ENCODE data around the gene BARX2.

Gene BARX2

DNA sequence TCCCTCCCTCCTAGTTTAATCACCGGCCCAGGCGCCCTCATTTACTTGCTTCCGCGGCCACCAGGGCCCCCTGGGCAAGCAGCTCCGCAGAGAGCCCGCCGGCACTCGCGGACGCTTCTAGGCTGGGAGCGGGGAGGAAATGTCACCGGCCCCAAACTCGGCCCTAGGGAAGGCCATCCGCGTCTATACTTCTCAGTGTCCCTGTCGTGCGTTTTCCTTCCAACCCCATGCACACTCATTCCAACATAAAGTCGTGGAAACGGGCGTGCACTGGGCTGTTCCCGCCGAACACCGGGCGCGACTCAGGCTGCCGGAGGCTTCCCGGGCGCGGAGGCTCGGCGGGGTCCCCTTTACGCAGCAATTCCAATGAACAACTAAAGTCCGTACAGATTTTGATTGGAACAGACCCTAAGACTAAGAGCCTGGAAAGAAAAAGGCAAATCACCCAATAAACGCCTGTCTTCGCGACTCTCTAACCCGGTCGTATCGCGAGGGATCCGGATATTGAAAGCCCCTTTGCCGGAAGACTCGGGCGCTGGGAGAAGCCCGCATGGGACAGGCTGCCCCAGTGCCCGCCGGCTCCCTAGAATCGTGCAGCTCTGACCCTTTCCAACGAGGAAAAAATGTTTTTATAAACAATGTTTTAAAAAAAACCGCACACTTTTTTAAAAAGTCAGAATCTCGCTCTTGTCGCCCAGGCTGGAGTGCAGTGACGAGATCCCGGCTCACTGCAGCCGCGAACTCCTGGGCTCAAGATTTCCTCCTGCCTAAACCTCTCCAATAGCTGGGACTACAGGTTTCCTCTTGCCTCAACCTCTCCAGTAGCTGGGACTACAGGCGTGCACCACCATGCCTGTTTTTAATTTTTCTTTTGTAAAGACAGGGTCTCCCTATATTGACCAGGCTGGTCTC lies 1.3 kb upstream of the BARX2 start:
- DNase-seq: no peak

DNA sequence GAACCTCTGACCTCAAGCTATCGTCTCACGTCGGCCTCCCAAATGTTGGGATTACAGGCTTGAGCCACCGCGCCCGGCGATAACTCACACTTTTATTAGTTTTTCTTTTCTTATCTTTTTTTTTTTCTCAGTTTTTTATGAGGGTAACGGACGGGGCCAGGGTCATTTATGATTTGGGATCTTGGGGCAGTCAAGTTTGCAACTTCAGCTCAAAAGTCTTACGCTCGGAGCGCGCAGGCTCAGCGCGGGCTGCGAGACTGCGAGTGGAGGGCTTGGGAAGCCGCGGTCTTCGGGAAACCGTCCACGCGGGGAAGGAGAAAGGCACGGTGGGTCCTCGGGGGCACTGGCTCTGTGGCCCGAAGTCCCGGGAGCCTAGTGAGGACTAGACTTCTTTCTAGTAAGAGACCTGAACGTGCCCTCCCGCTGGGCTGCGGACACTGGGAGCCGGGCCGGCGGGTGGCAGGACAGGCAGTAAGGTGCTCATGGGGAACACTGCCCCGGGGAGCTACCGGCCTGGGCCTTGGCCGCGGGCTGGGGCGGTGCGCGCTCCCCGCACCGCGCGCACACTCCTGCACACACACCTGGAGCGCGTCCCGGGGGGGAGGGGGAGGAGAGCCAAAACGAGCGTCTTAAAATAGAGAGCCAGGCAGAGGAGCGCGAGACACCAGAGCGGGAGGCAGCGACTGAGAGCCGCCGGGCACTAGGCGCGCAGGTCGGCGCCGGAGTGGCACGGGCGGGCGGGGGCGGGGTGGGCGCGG lies 476 bp upstream of the BARX2 start:
- DNase-seq: no peak

DNA sequence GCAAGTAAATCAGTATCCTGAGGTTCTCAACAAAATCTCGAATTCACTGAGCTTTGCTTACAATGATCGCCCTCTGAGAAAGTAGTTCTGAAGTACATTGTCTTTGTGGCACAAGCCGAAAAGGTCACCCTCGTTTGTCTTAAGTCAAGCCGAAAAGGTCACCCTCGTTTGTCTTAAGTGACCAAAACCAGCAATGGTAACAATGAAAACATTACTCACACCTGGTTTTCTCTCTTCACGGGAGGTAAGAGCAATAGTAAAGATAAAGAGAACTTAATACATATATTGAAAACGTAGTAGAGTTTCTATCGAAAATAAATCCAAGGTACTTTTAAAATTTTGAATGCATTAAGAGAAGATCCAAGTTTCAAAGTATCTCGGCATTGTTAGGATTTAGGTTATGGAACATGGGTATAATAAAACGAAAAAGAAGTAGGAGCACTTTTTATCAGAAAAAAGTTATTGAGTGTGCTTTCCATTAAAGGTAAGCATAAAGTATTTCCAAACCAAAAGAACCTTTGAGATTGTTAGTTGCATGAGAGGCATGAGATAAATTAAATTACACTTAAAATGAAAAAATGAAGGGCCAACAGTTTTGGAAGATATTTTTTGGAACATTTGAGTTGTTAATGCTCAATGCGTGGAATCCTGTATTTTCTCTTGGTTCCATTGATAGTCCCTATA lies 1.2 kb downstream of the BARX2 start:
- no peak for DNase-seq

DNA sequence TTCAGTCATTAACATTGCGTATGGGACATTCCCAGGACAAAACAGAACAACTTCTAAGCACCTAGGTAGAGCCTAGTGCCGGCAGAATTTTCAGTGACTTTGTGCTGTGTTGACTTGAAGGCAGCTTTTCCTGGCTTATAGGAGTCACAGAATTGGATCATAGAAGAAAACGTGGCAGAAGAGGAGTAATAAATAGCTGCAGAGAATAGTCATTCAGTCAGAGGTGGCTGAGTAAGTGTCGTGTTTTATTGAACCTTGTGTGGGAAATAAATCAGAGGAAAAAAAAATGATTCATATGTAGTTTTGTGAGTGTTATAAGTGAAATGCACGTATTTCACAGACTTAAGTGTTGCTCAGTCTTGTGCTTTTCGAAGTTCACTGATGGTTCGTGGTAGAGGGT lies 2.1 kb downstream of the BARX2 start:
- DNase-seq: no peak

DNA sequence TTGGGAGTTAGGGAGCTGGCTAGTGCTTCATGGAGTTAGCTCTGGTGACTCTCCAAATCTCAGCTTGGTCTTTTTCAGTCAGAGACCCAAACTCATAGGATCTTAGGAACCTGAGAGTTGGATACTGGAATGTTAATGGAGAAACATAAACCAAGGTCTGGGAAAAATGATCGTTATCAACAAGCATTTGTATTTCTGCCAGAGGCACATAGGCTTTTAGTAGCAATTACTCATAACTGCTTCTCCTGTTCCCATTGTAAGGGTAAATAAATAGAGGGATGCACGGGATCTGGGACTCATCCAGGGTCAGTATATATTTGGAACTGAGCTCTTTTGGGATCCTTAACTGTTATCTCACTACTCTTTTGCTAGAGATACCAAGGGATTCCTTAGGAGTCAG lies 4.8 kb downstream of the BARX2 start:
- DNase-seq: no peak

DNA sequence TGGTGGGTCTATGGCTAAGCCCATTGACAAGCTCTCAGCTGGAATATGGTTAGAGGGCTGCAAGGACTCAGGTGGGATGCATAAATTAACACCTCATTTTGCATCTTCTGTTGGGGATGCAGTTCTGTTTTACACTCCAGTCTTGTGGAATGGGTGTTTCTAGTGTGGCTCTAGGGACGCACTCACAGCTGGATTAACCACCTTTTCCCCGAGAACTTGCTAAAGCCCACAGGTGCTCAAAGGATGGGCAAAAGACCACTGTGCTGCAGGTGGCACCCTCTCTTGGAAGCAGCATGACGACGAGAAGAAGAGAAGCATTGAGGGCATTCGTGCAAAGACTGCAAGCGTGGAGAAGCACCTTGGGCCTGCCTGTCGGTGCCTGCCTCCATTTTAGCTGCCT lies 6.9 kb downstream of the BARX2 start:
- no peak for DNase-seq

DNA sequence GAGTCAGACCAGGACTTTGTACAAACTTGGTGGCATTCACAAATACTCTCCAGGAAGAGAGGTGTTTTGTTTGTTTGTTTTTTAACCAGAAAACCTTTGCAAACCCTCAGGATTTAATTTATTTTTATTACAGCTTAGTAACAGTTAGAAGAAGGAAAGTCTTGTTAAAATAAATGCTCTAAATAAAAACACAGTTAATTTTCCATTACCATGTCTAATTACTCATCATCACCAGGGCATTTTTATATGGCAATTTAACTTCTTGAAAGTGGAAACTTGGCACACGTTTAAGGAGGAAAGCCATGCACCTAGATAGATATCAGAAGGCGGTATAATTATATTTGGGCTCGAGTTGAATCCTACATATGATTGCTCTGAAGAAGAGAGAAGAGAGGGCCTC lies 7.4 kb downstream of the BARX2 start:
- DNase-seq: no peak

DNA sequence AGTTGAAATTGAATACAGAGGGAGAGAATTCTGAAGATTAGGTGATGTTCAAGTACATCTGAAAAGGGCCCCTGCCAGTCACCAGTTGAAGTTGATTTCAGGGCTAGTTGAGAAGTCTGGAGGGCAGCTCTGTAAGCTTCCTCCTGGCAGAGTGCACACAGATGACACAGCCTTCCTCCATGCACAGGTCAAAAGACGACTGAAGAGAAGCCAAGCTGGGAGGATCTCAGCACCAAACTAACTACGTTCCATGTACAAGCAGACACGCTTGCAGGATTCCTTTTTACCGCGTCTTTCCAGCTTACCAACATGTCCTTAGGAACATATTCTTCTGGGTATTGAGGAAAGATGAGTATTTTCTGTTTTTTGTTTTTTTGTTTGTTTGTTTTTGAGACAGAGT lies 7.9 kb downstream of the BARX2 start:
- no peak for DNase-seq

DNA sequence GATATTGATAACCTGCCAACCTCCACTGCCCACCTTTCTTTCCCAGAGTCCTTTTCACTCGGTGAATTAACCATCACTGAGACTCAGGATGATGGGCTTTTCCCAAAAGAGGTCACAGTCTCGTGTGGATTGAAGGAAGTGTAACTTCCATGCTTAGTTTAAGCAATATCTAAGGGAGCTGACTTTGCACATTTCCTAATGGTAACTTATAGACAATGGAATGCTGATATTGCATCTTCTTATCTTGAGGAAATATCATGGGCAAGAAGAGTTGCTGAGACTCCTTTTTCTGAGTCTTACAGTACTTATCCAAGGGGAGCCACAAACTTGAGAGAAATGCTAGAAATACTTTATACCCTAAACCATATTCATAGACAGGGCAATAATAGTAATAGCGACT lies 8.8 kb downstream of the BARX2 start:
- DNase-seq: no peak

DNA sequence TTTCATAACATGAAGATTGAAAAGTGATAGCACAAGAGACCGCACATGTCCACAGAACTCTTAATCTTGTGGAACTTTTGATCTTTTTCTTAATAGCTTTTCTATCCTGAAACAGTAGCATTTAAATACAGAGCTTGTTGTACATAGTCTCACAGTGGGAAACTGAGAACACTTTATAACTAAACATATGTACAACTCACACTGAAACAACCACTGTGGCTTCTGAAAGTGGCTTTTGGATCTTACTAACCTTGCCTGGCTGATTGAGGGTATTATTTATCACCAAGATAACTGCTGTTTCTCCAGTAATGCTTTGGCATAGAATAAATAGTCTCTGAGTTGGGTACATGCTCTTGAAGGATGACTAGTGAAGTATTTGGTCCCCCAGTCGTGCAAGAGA lies 10.2 kb downstream of the BARX2 start:
- DNase-seq: no peak

DNA sequence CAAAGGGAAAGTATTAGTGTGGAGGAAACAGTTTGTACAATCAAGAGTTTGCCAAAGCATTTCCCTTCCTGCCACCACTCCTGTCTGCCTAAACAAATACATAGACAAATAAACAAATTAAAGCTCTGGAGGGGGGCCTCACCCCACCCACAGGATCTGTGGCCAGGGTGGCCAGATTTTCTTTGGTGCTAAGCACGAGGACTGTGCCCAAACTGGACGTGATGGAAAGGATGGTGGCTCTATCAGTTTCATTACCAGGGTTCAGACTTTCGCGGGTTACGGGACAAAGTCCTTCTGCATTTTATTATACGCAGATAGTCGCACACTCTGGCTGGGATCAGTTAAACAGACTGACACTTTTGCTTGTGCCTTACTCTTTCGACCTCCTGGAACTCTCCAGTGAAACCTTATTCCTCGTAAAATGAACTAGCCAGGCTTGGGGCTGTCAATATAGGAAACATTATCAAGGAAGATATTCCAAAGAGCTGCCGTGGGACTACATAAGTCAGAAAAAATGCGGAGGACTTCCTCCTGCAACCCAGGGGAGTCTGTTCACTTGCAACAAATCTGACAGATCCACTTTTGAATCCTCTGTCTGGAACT lies 11.2 kb downstream of the BARX2 start:
- no peak for DNase-seq

DNA sequence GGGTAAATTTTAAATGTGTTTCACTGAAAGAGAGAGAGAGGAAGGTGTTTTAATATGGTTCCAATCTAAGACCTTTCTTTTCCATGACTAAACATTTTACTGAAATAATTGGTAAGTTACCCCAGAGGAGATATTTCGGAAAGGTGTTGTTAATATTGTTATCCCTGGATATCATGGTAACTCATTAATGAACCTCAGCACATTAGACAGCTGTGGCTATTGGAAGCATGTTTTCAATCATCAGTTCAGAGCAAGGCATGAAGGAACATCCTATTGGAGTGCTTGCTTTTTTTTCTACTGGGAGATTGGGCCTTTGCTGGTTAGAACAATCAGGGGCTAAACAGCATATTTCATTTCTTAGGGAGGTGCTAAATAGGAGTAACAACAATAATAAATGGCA lies 11.8 kb downstream of the BARX2 start:
- no peak for DNase-seq

DNA sequence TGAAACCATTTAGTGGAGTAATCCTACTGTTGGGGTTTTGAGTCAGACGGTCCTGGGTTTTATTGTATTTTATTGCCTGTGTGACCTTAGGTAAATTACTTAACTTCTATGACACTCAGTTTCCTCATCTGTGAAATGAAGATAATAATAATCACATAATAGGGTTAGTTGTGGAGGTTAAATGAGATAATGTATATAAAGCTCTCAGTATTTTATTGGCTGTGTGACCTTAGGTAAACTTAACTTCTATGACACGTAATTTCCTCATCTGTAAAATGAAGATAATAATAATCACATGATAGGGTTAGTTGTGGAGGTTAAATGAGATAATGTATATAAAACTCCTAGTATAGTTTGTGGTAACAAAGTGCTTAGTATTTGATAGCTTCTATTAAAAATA lies 13.2 kb downstream of the BARX2 start:
- DNase-seq: no peak

DNA sequence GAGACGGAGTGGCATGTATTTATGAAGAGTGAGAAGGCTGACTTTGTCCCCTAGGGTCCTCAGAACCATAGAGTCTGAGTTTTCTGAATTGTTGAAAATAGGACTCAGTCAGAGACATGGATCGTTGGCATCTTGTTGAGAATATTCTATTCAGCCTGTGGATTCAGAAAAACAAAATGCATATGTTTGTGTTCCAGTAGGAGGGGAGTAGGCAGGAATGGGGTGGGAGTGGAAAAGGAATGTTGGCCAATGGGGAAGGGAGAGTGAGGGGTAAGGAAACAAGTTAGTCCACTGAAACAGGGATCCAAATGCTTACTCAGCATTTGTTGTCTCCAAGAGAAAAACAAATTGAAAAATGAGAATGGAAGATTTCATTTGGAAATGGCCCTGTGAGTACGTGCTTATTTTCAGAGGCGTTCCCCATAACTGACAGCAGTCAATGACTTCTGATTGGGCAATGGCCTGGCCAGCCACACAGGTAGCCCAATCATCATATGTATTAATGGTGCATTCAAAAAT lies 14.7 kb downstream of the BARX2 start:
- no peak for DNase-seq

DNA sequence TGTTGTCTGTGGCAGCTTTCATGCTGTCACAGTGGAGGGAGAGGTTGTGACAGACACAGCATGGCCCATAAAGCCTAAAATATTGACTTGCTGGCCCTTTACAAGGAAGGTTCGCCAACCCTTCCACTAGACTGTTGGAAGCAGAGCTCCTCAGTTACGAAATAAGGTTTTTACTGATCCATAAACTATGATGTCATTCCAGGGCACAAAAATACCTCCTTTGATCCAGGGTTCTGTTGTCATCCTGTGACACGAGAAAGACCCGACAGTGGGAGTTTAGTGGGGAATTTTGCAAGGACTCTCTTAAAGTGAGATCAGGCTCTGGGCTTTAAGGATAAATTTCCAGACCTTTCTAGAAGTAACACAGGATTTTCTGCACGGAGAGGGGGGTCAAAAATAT lies 15.7 kb downstream of the BARX2 start:
- no peak for DNase-seq

DNA sequence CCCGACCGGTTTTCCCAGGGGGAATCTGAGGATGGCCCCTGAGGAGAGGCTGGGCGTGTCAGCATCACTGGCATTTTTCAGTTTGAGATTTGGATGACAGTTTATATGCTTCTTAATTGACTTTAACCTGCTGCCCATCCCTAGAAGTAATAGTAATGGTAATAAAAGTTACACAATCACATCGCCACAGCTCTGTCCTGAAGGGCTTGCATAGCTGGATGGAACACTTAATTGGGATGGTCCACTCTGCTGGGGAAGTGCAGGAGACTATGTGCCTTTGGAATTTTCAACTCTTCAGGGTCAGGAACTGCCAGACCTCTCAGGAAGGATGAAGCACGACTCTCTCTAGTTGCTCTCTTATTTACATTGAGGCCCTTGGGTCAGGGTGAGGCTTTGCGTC lies 16.2 kb downstream of the BARX2 start:
- DNase-seq: no peak

DNA sequence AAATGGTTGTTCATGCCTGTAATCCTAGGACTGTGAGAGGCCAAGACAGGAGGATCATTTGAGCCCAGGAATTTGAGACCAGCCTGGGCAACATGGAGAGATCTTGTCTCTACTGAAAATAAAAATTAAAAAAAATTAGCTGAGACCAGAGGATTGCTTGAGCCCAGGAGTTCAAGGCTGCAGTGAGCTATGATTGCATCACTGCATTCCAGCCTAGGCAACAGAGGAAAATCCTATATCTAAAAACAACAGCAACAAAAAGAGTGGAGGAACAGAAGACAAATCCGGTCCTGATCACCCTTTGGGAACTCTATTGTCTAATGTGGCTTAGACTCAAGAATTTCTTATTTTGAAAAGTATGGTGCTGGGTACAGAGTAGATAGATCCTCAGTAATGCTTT lies 17.3 kb downstream of the BARX2 start:
- DNase-seq: no peak

DNA sequence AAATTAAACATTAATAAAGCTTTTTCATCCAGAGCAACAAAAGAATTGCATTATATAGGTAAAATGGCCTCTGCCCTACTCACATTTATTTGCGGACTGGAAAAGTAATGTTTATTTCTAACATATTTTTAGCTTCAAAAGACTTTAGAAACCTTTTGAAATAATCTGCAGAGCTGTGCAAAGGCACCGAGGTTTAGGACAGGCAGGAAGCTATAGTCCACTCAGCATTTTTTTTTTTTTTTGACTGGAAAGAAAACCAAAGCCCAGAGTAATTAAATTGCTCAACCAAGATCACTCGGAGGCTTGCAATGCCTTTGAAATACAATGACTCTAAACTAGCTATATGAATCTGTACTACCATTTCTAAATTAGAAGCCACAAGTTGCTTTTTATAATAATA lies 19.1 kb downstream of the BARX2 start:
- DNase-seq: no peak

DNA sequence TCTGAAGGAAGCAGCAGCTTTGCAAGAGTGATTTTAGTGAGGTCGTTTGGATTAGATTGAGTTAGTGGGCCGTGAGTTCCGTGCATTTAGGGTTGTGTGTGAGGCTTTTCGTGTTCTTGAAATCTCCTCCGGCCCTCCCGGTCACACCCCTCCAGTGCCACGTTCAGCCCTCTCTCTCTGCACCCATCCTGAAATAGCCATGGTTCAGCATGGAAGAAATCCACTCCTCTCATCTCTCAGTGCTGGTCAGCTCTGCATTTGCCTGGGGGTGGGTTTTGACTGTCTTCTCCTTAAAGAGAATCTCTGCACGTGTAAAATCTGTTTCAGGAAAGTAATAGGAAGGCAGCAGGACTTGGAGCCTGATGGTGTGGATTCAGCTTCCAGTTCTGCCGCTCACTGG lies 19.8 kb downstream of the BARX2 start:
- no peak for DNase-seq

DNA sequence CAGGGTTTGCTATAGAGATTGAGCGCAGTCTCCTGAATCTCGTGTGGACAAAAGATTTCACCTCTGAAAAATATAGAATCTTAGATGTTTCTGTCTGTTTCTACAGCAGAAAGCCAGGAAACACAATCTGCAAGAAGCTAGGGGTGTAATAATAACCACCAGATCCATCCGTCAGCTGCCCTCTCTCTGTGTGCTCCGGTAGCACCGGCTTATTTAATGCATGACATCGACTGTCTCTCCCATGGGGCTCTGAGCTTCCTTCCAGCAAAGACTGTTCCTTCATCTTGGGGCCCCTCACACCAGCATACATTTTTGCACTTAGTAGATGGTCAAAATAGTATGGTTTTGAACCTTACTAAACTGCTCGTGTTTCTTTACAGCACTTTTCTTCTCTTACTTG lies 20.2 kb downstream of the BARX2 start:
- DNase-seq: no peak

DNA sequence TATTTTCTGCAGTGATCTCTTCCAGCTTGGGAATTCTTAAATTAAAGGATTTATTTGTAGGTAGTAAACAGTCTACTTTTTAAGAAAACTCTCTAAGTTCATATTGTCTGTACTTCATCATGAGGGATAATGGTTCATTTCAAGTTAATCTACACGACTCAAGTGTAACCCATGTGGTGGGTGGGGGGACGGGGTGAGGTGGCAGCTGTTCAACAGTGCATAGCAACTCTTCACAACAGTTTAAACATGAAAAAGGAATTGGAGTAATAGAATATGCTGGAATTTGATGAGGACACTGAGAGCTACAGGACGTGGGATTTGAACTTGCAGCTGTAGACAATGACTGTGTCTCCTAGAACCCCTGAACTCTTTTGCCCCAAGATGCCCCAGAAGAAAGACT lies 20.8 kb downstream of the BARX2 start:
- no peak for DNase-seq

DNA sequence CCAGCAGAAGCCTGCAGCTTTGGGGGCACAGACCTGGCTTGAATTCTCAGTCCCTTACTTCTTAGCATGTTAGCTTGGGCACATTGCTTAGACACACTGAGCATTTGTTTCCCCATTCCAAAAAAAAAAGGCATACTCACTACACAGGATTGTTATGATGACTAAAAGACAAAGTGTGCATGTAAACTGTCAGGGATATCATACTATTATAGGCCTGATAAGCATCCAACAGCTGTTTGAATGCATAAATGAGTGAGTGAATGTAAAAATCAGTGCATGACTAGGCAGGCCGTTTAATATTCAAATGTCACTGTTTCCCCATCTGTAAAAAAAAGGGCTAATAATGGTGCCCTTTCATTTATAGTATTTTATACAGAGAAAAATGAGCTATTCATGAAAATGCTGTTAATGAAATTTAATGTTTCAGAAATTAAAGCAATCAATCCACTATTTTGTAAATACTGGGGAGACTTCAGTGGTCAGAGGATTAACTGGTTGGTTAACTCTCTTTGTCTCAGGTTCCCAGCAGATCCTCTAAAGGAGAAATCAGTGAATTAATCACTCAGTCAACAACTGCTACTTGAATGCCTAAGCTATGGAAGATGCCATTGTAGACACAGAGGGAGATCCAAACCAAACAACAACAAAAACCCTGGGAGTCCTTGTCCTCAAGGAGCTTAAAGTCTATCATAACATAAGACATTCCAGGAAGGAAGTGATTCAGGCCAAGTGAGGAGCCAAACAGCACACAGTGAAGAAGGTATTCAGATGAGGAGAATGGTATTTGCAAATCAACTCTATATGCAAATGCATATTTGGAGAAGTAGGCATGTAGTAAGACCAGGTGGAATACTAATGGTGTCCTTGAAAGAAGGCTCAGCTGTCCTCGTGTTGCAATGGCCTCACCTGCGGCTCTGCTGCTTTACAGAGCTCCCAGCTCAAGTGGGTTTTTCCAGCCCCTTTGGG lies 26.8 kb downstream of the BARX2 start:
- DNase-seq: no peak
